SK-N-SH treated with all-trans-retinoic acid at 6 μM for 48 hours (cell line): ENCODE results near the gene PMEPA1.

ENCODE experiments used
- ATAC-seq: fragments of 200-7000 bp; cut with Tn5 transposase; 3 replicates; pipeline ENCODE4 v1.9.1; 2020; ENCODE audit warnings: mild to moderate bottlenecking, moderate library complexity
- BACH2 ChIP-seq: fragments of 250-450 bp; sonication (Bioruptor Pico); IDR thresholded peaks from 2 replicates; pipeline ENCODE4 v1.9.0; 2021; ENCODE audit warnings: mild to moderate bottlenecking, borderline replicate concordance
- CSDC2 ChIP-seq: fragments of 250-450 bp; sonication (Bioruptor Pico); IDR thresholded peaks from 2 replicates; pipeline ENCODE4 v1.5.0; 2020; ENCODE audit warnings: mild to moderate bottlenecking, moderate library complexity
- CSRNP3 ChIP-seq: fragments of 250-450 bp; sonication (Bioruptor Pico); IDR thresholded peaks from 2 replicates; pipeline ENCODE4 v1.5.1; 2021; ENCODE audit warnings: mild to moderate bottlenecking, moderate library complexity
- ESRRG ChIP-seq: fragments of 250-450 bp; sonication (Bioruptor Pico); IDR thresholded peaks from 2 replicates; pipeline ENCODE4 v1.6.1; 2021; ENCODE audit warnings: mild to moderate bottlenecking
- GLIS3 ChIP-seq: fragments of 250-450 bp; sonication (Bioruptor Pico); IDR thresholded peaks from 2 replicates; pipeline ENCODE4 v1.5.0; 2020; ENCODE audit warnings: mild to moderate bottlenecking, moderate library complexity
- ISL1 ChIP-seq: fragments of 250-450 bp; sonication (Bioruptor Pico); IDR thresholded peaks from 2 replicates; pipeline ENCODE4 v2.1.2; 2022; ENCODE audit warnings: mild to moderate bottlenecking, moderate library complexity
- OSR1 ChIP-seq: fragments of 250-450 bp; sonication (Bioruptor Pico); IDR thresholded peaks from 2 replicates; pipeline ENCODE4 v1.8.0; 2022; ENCODE audit warnings: moderate library complexity, mild to moderate bottlenecking, inconsistent platforms
- PATZ1 ChIP-seq: fragments of 250-450 bp; sonication (Bioruptor Pico); IDR thresholded peaks from 2 replicates; pipeline ENCODE4 v1.8.0; 2020; ENCODE audit warnings: mild to moderate bottlenecking, moderate library complexity, borderline replicate concordance
- POU6F1 ChIP-seq: fragments of 250-450 bp; sonication (Bioruptor Pico); IDR thresholded peaks from 2 replicates; pipeline ENCODE4 v1.8.0; 2021; ENCODE audit warnings: low read depth, mild to moderate bottlenecking, moderate library complexity, borderline replicate concordance
- RARB ChIP-seq: fragments of 250-450 bp; sonication (Bioruptor Pico); IDR thresholded peaks from 2 replicates; pipeline ENCODE4 v1.8.0; 2021; ENCODE audit warnings: mild to moderate bottlenecking, moderate library complexity
- SNAI2 ChIP-seq: fragments of 250-450 bp; sonication (Bioruptor Pico); IDR thresholded peaks from 2 replicates; pipeline ENCODE4 v1.5.0; 2020; ENCODE audit warnings: mild to moderate bottlenecking, moderate library complexity
- TCF4 ChIP-seq: fragments of 250-450 bp; sonication (Bioruptor Pico); IDR thresholded peaks from 2 replicates; pipeline ENCODE4 v1.8.0; 2021; ENCODE audit warnings: mild to moderate bottlenecking, moderate library complexity, borderline replicate concordance
- TSHZ2 ChIP-seq: fragments of 250-450 bp; sonication (Bioruptor Pico); IDR thresholded peaks from 2 replicates; pipeline ENCODE4 v1.5.0; 2020; ENCODE audit warnings: mild to moderate bottlenecking, moderate library complexity
- ZC3H10 ChIP-seq: fragments of 250-450 bp; sonication (Bioruptor Pico); IDR thresholded peaks from 2 replicates; pipeline ENCODE4 v1.5.1; 2021; ENCODE audit warnings: mild to moderate bottlenecking, moderate library complexity
- ZFP3 ChIP-seq: fragments of 250-450 bp; sonication (Bioruptor Pico); IDR thresholded peaks from 2 replicates; pipeline ENCODE4 v1.5.0; 2020; ENCODE audit warnings: mild to moderate bottlenecking, moderate library complexity
- ZFP30 ChIP-seq: fragments of 450-650 bp; formaldehyde crosslinking; IDR thresholded peaks from 2 replicates; pipeline ENCODE4 v1.5.0; 2022; ENCODE audit warnings: mild to moderate bottlenecking, moderate library complexity
- ZNF565 ChIP-seq: fragments of 450-650 bp; formaldehyde crosslinking; conservative IDR thresholded peaks from 2 replicates; pipeline ENCODE4 v1.5.0; 2020; ENCODE audit warnings: low read depth, mild to moderate bottlenecking, moderate library complexity
- ZNF70 ChIP-seq: fragments of 450-650 bp; formaldehyde crosslinking; IDR thresholded peaks from 2 replicates; pipeline ENCODE4 v1.5.0; 2020; ENCODE audit warnings: mild to moderate bottlenecking, moderate library complexity
- ZNF8 ChIP-seq: fragments of 450-650 bp; formaldehyde crosslinking; IDR thresholded peaks from 2 replicates; pipeline ENCODE4 v1.5.0; 2020; ENCODE audit warnings: mild to moderate bottlenecking, moderate library complexity

PMEPA1 gene

GRCh38 chr20:57708694-57709673 lies 831 bp downstream of the PMEPA1 start:
- ATAC-seq: peak; percentile 7
- TF ChIP-seq ZNF70 (CRISPR knock-in tag) (no peak), POU6F1 (CRISPR knock-in tag) (no peak), ESRRG (no peak), OSR1 (CRISPR knock-in tag) (no peak), CSRNP3 (CRISPR knock-in tag) (no peak), RARB (CRISPR knock-in tag) (no peak), SNAI2 (CRISPR knock-in tag) (no peak), GLIS3 (CRISPR knock-in tag) (no peak), ZC3H10 (CRISPR knock-in tag) (no peak), ZFP3 (no peak), CSDC2 (no peak), ISL1 (CRISPR knock-in tag) (no peak), TSHZ2 (CRISPR knock-in tag) (no peak), PATZ1 (CRISPR knock-in tag) (no peak)

GRCh38 chr20:57707849-57708693 lies 1.7 kb downstream of the PMEPA1 start:
- TF ChIP-seq ZFP30 (CRISPR knock-in tag): no peak
- no peak for TF ChIP-seq ZNF70 (CRISPR knock-in tag)
- TF ChIP-seq, all 23 proteins: peak for 0
- ATAC-seq: peak; percentile 1; the same call in 1 of the 3 replicates

- TF ChIP-seq TCF4 (no peak), CSRNP3 (CRISPR knock-in tag) (no peak), ZNF565 (no peak), OSR1 (CRISPR knock-in tag) (no peak), ISL1 (CRISPR knock-in tag) (no peak), ZNF70 (CRISPR knock-in tag) (no peak), CSDC2 (no peak), GLIS3 (CRISPR knock-in tag) (no peak), ZC3H10 (CRISPR knock-in tag) (no peak), BACH2 (CRISPR knock-in tag) (no peak), ZNF8 (CRISPR knock-in tag) (no peak), ZFP3 (no peak)
- ATAC-seq: no peak
These were observed 2.5 kb downstream of the PMEPA1 start for GRCh38 chr20:57707320-57707719.
